ENCODE measurements around the gene KIR2DL1. TPM values are rescaled to one million over a fixed set of nuclear protein-coding genes. Genes with fewer than 3 reads are reported as not detected.

Gene KIR2DL1
- total and polyA plus RNA-seq, 2 donors (not counting 1 experiment from before 2014, with no cell fraction given), result not detected

Other genes with a start within 250 kb of the KIR2DL1 start
- gene LILRA2, start 196.0 kb upstream of the KIR2DL1 start, total RNA-seq, result not detected in 2 replicates
- not detected in 2 replicates for gene LILRA2, start 196.0 kb upstream of the KIR2DL1 start, polyA plus RNA-seq
- not detected in 2 replicates for gene LILRA1, start 176.2 kb upstream of the KIR2DL1 start, total RNA-seq
- gene LILRA1, start 176.2 kb upstream of the KIR2DL1 start, polyA plus RNA-seq, result not detected in 2 replicates
- gene LILRB1, start 139.3 kb upstream of the KIR2DL1 start, total RNA-seq, result not detected in 2 replicates
- gene LILRB1, start 139.3 kb upstream of the KIR2DL1 start, polyA plus RNA-seq, result not detected in 2 replicates
- not detected in 2 replicates for gene LILRB4, start 106.8 kb upstream of the KIR2DL1 start, total RNA-seq
- not detected in 2 replicates for gene LILRB4, start 106.8 kb upstream of the KIR2DL1 start, polyA plus RNA-seq
- gene KIR3DL3, start 45.4 kb upstream of the KIR2DL1 start, total RNA-seq, result not detected in 2 replicates
- gene KIR3DL3, start 45.4 kb upstream of the KIR2DL1 start, polyA plus RNA-seq, result not detected in 2 replicates
- gene KIR2DL3, start 31.3 kb upstream of the KIR2DL1 start, total RNA-seq, result not detected in 2 replicates
- gene KIR2DL3, start 31.3 kb upstream of the KIR2DL1 start, polyA plus RNA-seq, result not detected in 2 replicates
- not detected in 2 replicates for gene KIR2DL4, start 33.8 kb downstream of the KIR2DL1 start, total RNA-seq
- gene KIR2DL4, start 33.8 kb downstream of the KIR2DL1 start, polyA plus RNA-seq, result not detected in 2 replicates
- not detected in 2 replicates for gene KIR3DL1, start 46.7 kb downstream of the KIR2DL1 start, total RNA-seq
- not detected in 2 replicates for gene KIR3DL1, start 46.7 kb downstream of the KIR2DL1 start, polyA plus RNA-seq
- gene KIR2DS4, start 62.9 kb downstream of the KIR2DL1 start, total RNA-seq, result not detected in 2 replicates
- gene KIR2DS4, start 62.9 kb downstream of the KIR2DL1 start, polyA plus RNA-seq, result not detected in 2 replicates
- not detected in 2 replicates for gene KIR3DL2, start 80.7 kb downstream of the KIR2DL1 start, total RNA-seq
- gene KIR3DL2, start 80.7 kb downstream of the KIR2DL1 start, polyA plus RNA-seq, result not detected in 2 replicates
- not detected in 2 replicates for gene FCAR, start 104.4 kb downstream of the KIR2DL1 start, total RNA-seq
- not detected in 2 replicates for gene FCAR, start 104.4 kb downstream of the KIR2DL1 start, polyA plus RNA-seq
- not detected in 2 replicates for gene NCR1, start 136.4 kb downstream of the KIR2DL1 start, total RNA-seq
- not detected in 2 replicates for gene NCR1, start 136.4 kb downstream of the KIR2DL1 start, polyA plus RNA-seq
- gene NLRP7, start 177.7 kb downstream of the KIR2DL1 start, total RNA-seq, result not detected in 2 replicates
- gene NLRP7, start 177.7 kb downstream of the KIR2DL1 start, polyA plus RNA-seq, result not detected in 2 replicates
- under 0.01 and 0.17 TPM in 2 replicates for gene NLRP2, start 196.6 kb downstream of the KIR2DL1 start, total RNA-seq
- 0.05 and 0.37 TPM in 2 replicates for gene NLRP2, start 196.6 kb downstream of the KIR2DL1 start, polyA plus RNA-seq

All from fibroblast of lung (primary cell).